HG03342 (cell line): ENCODE measurements around the gene SPATA12.

ENCODE experiments used
- ATAC-seq: cut with Tn5 transposase; IDR thresholded peaks from one replicate; pipeline ENCODE4 v1.9.1; 2021; ENCODE audit warnings: mild to moderate bottlenecking, moderate library complexity; ENCODE audit not compliant: unreplicated experiment

The SPATA12 gene

GRCh38 chr3:57110214-57110613 is 49.8 kb downstream of the SPATA12 start:
- ATAC-seq: no peak

- ATAC-seq: no peak
Measured at GRCh38 chr3:57110798-57111197, 50.3 kb downstream of the SPATA12 start.

GRCh38 chr3:57112206-57112605 is 51.7 kb downstream of the SPATA12 start:
- ATAC-seq: no peak

DNA sequence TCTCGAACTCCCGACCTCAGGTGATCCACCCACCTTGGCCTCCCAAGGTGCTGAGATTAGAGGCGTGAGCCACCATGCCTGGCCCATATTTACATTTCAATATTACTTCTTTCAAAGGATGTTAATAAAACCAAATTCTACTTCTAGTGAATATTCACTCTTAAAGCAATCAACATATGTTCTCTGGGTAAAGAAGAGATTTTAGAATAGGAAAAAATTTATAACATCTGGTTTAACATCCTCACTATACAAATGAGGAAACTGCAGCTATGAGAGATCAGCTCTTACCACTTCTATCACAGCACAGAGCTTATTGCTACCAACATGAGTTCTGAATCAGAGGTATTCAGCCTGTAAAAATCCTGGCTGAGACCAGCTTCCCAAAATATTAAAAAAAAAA is 56.0 kb downstream of the SPATA12 start:
- no peak for ATAC-seq

DNA sequence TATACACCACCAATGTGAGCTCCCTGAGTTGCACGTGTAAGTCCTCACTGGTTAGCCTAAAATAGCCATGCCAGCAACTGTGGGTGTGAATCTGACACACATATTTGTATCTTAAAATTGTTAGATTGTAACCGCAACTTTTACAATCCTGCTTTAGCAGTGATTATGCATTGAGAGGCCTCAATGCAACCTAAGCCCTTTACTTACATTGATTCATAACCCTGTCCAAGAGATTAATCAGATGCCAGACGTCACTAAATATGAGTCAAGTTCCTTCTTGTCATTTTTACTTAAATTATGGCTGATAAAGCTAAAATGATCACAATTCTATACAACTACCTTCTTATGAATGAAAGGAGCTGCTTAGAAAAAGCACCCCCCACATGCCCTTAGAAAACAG is 57.8 kb downstream of the SPATA12 start:
- ATAC-seq: no peak

- ATAC-seq: no peak
Measured at GRCh38 chr3:57120040-57120439, 59.6 kb downstream of the SPATA12 start.

DNA sequence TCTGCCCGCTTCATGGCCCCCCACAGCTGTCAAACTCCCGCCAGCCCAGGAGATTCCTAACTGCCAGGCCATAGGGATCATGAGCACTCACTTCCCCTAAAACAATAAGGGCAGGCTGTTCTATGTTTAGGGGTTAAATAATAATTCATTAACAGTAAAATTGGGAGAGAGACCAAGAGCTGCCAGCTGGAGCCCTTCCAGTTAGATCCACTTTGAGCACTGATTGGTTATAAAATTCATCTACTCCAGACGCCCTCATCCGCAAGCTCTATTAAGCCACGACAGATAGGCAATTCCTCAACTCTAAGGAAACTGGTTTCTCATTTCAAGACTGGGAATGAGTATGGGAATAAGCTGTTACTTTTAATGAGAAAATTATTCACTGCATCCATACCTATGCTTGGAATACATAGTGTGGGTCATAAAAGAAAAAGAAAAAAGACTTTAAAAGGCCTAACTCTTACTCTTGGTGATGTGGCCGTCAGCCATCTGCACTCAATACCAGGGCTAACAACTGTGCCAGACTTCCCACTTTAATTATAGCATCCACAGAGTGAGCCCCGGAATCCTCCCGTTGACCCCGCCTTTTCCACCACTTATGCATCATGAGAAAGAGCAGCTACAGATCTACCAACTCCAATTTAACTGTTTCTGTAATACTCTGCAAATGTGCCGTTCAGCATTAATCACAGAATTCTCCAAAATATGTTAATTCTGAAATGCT is 60.1 kb downstream of the SPATA12 start:
- ATAC-seq: no peak
